Testis (tissue), 2 donors: ENCODE measurements around the gene RETN.

ENCODE experiments used
- CTCF ChIP-seq, 3 experiments: fragments of 450-650 bp in 2 of 3; fragments of 200-600 bp in 1 of 3; sonication (generic) in 1 of 3; IDR thresholded peaks; one replicate each; pipeline ENCODE4 v1.5.1; 2016 to 2019; ENCODE audit warnings: antibody characterized with exemption in 3 of 3, mild to moderate bottlenecking in 2 of 3, moderate library complexity in 1 of 3
- POLR2A ChIP-seq: fragments of 450-650 bp; IDR thresholded peaks from one replicate; pipeline ENCODE4 v1.6.1; 2017; ENCODE audit warnings: antibody characterized with exemption, mild to moderate bottlenecking, moderate library complexity

- TF ChIP-seq POLR2A (no peak), CTCF (IDR thresholded peaks at IDR 0.05) (no peak)
Observed at GRCh38 chr19:7670790-7671189, 1.9 kb downstream of the RETN start.
